MCF 10A (cell line): ENCODE measurements around the gene CD93. TPM values are rescaled to one million over a fixed set of nuclear protein-coding genes. Genes with fewer than 3 reads are reported as not detected.

Experiments used
- BruUV-seq: library from RNA; stranded (reverse); fragments of 400-500 nt; replicated peaks from 2 replicates; lab custom pipeline; 2021; lab: Mats Ljungman, UMichigan
- CTCF ChIA-PET: fragments of 300-600 bp; sonication (Branson Sonifier 250); formaldehyde crosslinking; extraction: SDS; loops from one replicate; lab custom pipeline; 2021; ENCODE audit warnings: antibody characterized with exemption, inconsistent platforms; lab: Yijun Ruan, JAX
- POLR2A ChIA-PET: fragments of 300-600, 350-650 bp; sonication (Branson Sonifier 250); formaldehyde crosslinking; extraction: SDS; loops from one replicate; lab custom pipeline; 2020; ENCODE audit warnings: antibody characterized with exemption, inconsistent platforms; lab: Yijun Ruan, JAX
- DNase-seq: peaks from one replicate; pipeline ENCODE4 v3.0.0-alpha.2; 2018; ENCODE audit not compliant: unreplicated experiment
- H3K27ac Mint-ChIP-seq: one replicate; pipeline ENCODE4 v1.8.0; 2022; ENCODE audit warnings: mild to moderate bottlenecking, low read depth, mixed read lengths; ENCODE audit not compliant: unreplicated experiment
- H3K27me3 Mint-ChIP-seq: one replicate; pipeline ENCODE4 v1.8.0; 2022; ENCODE audit warnings: mixed read lengths; ENCODE audit not compliant: insufficient read depth, unreplicated experiment
- H3K36me3 Mint-ChIP-seq: one replicate; pipeline ENCODE4 v1.8.0; 2022; ENCODE audit warnings: mild to moderate bottlenecking, moderate library complexity, mixed read lengths; ENCODE audit not compliant: insufficient read depth, unreplicated experiment
- H3K4me1 Mint-ChIP-seq: one replicate; pipeline ENCODE4 v1.8.0; 2022; ENCODE audit warnings: mixed read lengths; ENCODE audit not compliant: insufficient read depth, unreplicated experiment
- H3K4me3 Mint-ChIP-seq: one replicate; pipeline ENCODE4 v1.8.0; 2022; ENCODE audit warnings: mild to moderate bottlenecking, moderate library complexity, mixed read lengths; ENCODE audit not compliant: unreplicated experiment
- H3K9me3 Mint-ChIP-seq: one replicate; pipeline ENCODE4 v1.8.0; 2022; ENCODE audit warnings: mixed read lengths; ENCODE audit not compliant: unreplicated experiment
- intact Hi-C: fragments of 100-400 bp; cut with micrococcal nuclease; formaldehyde crosslinking; loops from 2 replicates; pipeline ENCODE4 v1.14.1; 2022
- total RNA-seq: library from RNA; stranded (reverse); gene quantifications from 2 replicates; pipeline ENCODE4 v1.2.3, GENCODE V29; 2022
- TF ChIP-seq, protein P1 (sequence below): fragments of 200-600 bp; IDR thresholded peaks from one replicate; pipeline ENCODE4 v1.8.0; 2022; ENCODE audit warnings: antibody characterized with exemption, mild to moderate bottlenecking; ENCODE audit not compliant: unreplicated experiment

CD93 gene
- total RNA-seq, 1 experiment from 2014 or later = not detected

GRCh38 chr20:23127506-23128279, 41.6 kb upstream of the CD93 start:
- ChIA-PET POLR2A (interaction anchor here (1.2 kb wide), 1 partner anchor 9 kb away, joined by 5 read pairs; no protein-coding TSS in a partner anchor), CTCF (interaction anchor here (0.9 to 1.5 kb wide), 3 partner anchors 27 to 74 kb away, joined by 4 to 5 read pairs (median 4); no protein-coding TSS in a partner anchor)
- Mint-ChIP-seq H3K27ac (no peak overlapping the region), H3K36me3 (no peaks in the 10 kb centered on the region), H3K4me1 (peaks cover 20% of the 10 kb centered on the region), H3K9me3 (no peaks in the 10 kb centered on the region), H3K27me3 (no peaks in the 10 kb centered on the region), H3K4me3 (no peak overlapping the region)
- TF ChIP-seq, protein P1, sequence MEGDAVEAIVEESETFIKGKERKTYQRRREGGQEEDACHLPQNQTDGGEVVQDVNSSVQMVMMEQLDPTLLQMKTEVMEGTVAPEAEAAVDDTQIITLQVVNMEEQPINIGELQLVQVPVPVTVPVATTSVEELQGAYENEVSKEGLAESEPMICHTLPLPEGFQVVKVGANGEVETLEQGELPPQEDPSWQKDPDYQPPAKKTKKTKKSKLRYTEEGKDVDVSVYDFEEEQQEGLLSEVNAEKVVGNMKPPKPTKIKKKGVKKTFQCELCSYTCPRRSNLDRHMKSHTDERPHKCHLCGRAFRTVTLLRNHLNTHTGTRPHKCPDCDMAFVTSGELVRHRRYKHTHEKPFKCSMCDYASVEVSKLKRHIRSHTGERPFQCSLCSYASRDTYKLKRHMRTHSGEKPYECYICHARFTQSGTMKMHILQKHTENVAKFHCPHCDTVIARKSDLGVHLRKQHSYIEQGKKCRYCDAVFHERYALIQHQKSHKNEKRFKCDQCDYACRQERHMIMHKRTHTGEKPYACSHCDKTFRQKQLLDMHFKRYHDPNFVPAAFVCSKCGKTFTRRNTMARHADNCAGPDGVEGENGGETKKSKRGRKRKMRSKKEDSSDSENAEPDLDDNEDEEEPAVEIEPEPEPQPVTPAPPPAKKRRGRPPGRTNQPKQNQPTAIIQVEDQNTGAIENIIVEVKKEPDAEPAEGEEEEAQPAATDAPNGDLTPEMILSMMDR = no peak
- intact Hi-C loops = no loop called here
- no TSS peak for BruUV-seq
- no peak for DNase-seq

DNA sequence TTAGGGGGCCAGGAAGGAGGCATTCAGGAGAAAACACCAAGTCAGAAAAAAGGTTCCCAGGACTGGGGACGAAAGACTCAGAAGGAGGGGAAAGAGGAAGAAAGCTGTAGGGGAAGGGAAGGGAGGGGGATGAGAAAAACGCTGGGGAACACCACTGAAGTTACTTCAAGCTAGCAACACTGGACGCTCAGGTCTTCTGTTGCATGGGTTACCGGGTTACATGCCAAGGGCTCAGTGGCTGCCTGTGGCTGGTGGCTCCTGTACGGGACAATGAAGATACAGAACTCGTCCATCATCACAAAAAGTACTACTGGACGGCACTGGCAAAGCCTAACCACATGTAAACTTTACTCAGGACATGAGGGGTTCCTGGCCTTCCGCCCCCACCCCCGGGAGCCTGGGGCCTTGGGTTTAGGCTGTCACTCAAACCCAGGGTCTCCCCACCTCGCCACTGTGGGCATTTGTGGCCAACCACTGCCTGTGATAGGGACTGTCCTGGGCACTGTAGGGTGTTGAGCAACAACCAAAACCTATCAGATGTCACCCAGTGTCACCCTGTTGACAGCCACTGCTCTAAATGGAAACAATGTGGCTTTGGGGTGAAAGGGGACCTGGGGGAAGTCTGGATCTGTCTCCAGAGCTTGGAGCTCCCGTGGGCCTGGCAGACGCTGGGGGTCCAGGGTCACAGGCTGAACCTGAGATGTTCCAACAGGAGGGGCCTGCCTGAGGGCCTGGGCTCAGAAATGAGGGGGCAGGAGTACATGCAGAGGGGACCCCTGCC, 40.3 kb upstream of the CD93 start:
- TF ChIP-seq, protein P1 = no peak
- POLR2A ChIA-PET = interaction anchor here (1.6 kb wide), 1 partner anchor 10 kb away, joined by 10 read pairs; no protein-coding TSS in a partner anchor
- CTCF ChIA-PET = interaction anchor here (0.6 to 1.1 kb wide), 4 partner anchors 10 to 215 kb away, joined by 3 to 4 read pairs (median 4); no protein-coding TSS in a partner anchor
- BruUV-seq = no TSS peak
- H3K9me3 Mint-ChIP-seq = no peaks in the 10 kb centered on the region
- no peak for DNase-seq
- H3K27ac Mint-ChIP-seq = no peak overlapping the region
- no peak overlapping the region for H3K4me3 Mint-ChIP-seq
- peaks cover 20% of the 10 kb centered on the region for H3K4me1 Mint-ChIP-seq
- intact Hi-C loops = no loop called here
- no peaks in the 10 kb centered on the region for H3K27me3 Mint-ChIP-seq
- H3K36me3 Mint-ChIP-seq = no peaks in the 10 kb centered on the region

- TF ChIP-seq, protein P1 = no peak
- no peaks in the 10 kb centered on the region for H3K27me3 Mint-ChIP-seq
- CTCF ChIA-PET = interaction anchor here (0.6 to 1.2 kb wide), 5 partner anchors 10 to 274 kb away, joined by 3 to 8 read pairs (median 4); no protein-coding TSS in a partner anchor
- no peak overlapping the region for H3K4me3 Mint-ChIP-seq
- no TSS peak for BruUV-seq
- H3K4me1 Mint-ChIP-seq = peaks cover 20% of the 10 kb centered on the region
- no peaks in the 10 kb centered on the region for H3K36me3 Mint-ChIP-seq
- intact Hi-C loops = no loop called here
- POLR2A ChIA-PET = interaction anchor here (0.6 to 1.6 kb wide), 3 partner anchors 9 to 20 kb away, joined by 3 to 10 read pairs (median 3); no protein-coding TSS in a partner anchor
- H3K27ac Mint-ChIP-seq = no peak overlapping the region
- DNase-seq = peak; percentile 71
- H3K9me3 Mint-ChIP-seq = no peaks in the 10 kb centered on the region
Observed at GRCh38 chr20:23125625-23126191, 39.6 kb upstream of the CD93 start.
